Activated CD8-positive, alpha-beta memory T cell treated with anti-CD3 and anti-CD28 coated beads, Interleukin-2, amount 50 U/mL, for 4 hours (primary cell): Measurements from ENCODE around the gene HSF2BP.
"Not testable (repeated sequence)": the region's sequence is repeated elsewhere in the genome, so short reads cannot be mapped to it uniquely, and the experiment has no call there.

Experiments
- DNase-seq: peaks from one replicate; pipeline ENCODE4 v3.0.0-alpha.2; 2020

Gene HSF2BP

GRCh38 chr21:43616861-43617260 is 42.4 kb downstream of the HSF2BP start:
- DNase-seq, result not testable (repeated sequence)

- DNase-seq, result no peak
These were observed 44.4 kb downstream of the HSF2BP start for GRCh38 chr21:43614839-43615238.

GRCh38 chr21:43613755-43614638 is 45.3 kb downstream of the HSF2BP start:
- no peak for DNase-seq

GRCh38 chr21:43611598-43612369 is 47.5 kb downstream of the HSF2BP start:
- no peak for DNase-seq

GRCh38 chr21:43609501-43610340 is 49.6 kb downstream of the HSF2BP start:
- DNase-seq, result no peak

- DNase-seq, result no peak
These were observed 50.6 kb downstream of the HSF2BP start for GRCh38 chr21:43608664-43609063.

GRCh38 chr21:43608225-43608624 is 51.1 kb downstream of the HSF2BP start:
- no peak for DNase-seq

GRCh38 chr21:43605320-43606215 is 53.7 kb downstream of the HSF2BP start:
- no peak for DNase-seq

- no peak for DNase-seq
These were observed 54.6 kb downstream of the HSF2BP start for GRCh38 chr21:43604505-43605204.

- no peak for DNase-seq
These were observed 55.4 kb downstream of the HSF2BP start for GRCh38 chr21:43603641-43604504.

- DNase-seq, result no peak
These were observed 56.1 kb downstream of the HSF2BP start for GRCh38 chr21:43603233-43603626.

- DNase-seq, result no peak
These were observed 56.7 kb downstream of the HSF2BP start for GRCh38 chr21:43602266-43603232.

GRCh38 chr21:43600642-43601402 is 58.5 kb downstream of the HSF2BP start:
- DNase-seq, result no peak

- no peak for DNase-seq
These were observed 59.6 kb downstream of the HSF2BP start for GRCh38 chr21:43599728-43600127.

- DNase-seq, result no peak
These were observed 60.7 kb downstream of the HSF2BP start for GRCh38 chr21:43598416-43599120.

- no peak for DNase-seq
These were observed 61.6 kb downstream of the HSF2BP start for GRCh38 chr21:43597540-43598250.

- DNase-seq, result no peak
These were observed 62.2 kb downstream of the HSF2BP start for GRCh38 chr21:43597052-43597451.
